Cardiac fibroblast (primary cell): Measurements from ENCODE around the gene MLH3.

Experiments
- DNase-seq, 2 donors: peaks; one replicate each; pipeline versions ENCODE4 v3.0.0 to v3.0.0-alpha.2; 2010; ENCODE audit warnings: low read depth in 2 of 2
- H3K4me3 ChIP-seq, 2 donors: replicated peaks in 1 of 2; 1 replicate in 1 of 2; 2 replicates in 1 of 2; pipeline ENCODE4 v1.5.1; 2011; ENCODE audit warnings: low read depth in 2 of 2, low read length in 2 of 2, mild to moderate bottlenecking in 2 of 2, moderate library complexity in 1 of 2
- TF ChIP-seq, protein P1 (sequence below): IDR thresholded peaks from one replicate; pipeline ENCODE4 v1.5.1; 2011; ENCODE audit warnings: low read depth, mild to moderate bottlenecking, low read length, inconsistent platforms

The MLH3 gene

DNA sequence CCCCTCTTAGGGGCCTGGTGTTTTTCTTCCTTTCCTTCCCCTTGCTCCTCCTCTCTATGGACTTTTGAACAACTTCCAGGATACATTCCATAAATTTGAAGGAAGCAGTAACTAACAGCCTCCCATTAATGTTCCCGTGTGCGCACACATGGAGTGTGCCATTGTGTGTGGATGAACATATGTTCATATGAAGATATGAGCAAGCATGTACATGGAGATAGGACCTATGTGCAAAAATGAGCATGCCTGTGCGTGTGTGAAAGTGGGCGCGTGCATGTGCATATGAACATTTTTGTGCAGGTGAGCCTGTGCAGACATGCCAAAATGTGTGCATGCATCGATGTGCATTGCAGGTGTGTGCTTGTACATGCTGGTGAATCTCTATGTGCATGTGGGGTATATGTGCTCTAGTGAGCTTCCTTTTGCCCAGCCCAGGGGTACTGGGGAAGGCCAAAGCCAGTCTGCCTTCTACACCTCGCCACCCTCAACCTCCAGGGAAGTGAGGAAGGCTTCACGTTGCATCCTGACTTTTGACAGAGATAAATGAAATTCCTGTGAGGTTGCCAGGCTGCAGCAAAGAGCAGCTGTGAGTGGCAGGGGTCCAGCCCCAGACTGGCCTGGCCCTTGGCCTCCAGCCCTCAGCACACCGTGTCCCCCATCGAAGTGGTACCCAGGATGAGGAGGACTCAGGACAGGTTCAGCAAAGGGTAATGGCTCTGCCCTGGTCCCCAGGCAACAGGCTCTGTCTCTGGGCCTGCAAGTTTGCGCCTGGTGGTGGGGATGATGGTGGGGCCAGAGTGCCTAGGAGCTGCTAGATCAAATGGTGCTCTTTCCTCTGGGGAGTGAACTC lies 74.8 kb downstream of the MLH3 start:
- H3K4me3 ChIP-seq = no peak overlapping the region
- TF ChIP-seq, protein P1, sequence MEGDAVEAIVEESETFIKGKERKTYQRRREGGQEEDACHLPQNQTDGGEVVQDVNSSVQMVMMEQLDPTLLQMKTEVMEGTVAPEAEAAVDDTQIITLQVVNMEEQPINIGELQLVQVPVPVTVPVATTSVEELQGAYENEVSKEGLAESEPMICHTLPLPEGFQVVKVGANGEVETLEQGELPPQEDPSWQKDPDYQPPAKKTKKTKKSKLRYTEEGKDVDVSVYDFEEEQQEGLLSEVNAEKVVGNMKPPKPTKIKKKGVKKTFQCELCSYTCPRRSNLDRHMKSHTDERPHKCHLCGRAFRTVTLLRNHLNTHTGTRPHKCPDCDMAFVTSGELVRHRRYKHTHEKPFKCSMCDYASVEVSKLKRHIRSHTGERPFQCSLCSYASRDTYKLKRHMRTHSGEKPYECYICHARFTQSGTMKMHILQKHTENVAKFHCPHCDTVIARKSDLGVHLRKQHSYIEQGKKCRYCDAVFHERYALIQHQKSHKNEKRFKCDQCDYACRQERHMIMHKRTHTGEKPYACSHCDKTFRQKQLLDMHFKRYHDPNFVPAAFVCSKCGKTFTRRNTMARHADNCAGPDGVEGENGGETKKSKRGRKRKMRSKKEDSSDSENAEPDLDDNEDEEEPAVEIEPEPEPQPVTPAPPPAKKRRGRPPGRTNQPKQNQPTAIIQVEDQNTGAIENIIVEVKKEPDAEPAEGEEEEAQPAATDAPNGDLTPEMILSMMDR = no peak
- DNase-seq = no peak

DNA sequence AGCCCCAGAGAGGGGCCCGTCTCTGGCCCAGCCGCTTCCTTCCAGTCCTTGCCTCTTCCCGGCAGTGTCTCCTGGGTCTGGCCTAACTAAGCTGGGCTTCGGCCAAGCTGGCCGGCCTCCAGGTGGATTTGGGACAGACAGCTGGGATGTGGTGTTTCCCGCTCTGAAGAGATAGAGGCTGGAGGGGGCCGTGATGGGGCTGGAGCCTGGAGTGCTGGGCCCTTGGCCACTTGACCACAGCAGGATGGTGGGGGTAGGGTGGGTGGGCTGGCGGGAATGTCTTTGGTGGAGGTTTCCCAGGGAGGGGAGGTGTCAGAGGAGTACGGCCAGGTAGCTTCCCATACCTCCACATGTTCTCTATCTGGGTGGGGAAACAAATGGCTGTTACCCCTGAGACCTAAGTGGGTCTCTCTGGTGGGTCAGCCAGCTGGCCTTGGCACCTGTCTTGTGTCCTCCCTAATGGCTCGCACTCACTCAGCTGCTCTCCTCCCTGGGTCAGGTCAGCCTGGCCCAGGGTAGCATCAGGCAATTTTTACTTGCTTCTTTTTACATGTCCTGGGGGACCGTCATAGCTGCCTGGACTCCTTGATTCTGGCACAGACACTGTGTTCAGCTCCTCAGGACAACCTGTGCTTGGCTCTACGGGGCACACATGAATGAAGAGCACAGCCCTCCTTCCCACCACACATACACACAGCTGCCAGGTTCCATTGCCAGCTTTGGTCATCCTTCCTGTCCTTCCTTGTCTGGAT lies 76.0 kb downstream of the MLH3 start:
- DNase-seq = peak; percentile 34 to 71
- TF ChIP-seq, protein P1 = no peak
- H3K4me3 ChIP-seq = no peak overlapping the region

DNA sequence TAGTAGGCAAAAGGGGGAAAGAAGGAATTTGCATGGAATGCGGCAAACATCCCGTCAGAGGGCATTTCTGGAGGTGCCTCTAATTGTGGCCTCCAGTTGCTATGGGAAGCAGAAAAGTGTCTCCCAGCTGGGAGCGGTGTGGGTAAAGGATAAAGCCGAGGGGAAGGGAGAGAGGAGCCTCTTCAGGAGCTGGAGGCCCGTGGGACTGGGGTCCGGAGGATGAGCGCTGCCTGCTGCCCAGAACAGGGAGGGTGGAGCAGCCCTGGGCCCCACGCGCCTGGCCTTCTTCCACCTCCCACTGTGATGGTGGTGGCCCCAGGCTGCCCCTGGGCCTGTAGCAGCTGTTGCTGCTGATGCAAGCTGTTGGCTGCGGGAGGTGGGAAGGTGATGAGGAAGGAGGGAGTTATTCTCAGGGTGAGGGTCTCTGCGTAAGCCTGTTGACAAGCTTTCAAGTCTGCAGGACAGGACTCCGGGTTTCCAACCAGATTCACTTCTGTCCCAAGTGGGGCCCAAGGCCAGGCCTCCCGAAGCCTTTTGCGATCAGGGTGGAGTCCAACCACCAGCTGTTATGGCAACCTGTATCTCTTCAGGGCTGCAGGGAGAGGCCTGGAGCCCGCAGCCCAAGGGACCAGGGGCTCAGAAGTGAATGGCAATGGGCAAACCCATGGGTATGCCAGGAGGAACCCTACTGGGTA lies 76.8 kb downstream of the MLH3 start:
- TF ChIP-seq, protein P1 = no peak
- no peak overlapping the region for H3K4me3 ChIP-seq
- peak in 1 of 2 donors; percentile 29 for DNase-seq

DNA sequence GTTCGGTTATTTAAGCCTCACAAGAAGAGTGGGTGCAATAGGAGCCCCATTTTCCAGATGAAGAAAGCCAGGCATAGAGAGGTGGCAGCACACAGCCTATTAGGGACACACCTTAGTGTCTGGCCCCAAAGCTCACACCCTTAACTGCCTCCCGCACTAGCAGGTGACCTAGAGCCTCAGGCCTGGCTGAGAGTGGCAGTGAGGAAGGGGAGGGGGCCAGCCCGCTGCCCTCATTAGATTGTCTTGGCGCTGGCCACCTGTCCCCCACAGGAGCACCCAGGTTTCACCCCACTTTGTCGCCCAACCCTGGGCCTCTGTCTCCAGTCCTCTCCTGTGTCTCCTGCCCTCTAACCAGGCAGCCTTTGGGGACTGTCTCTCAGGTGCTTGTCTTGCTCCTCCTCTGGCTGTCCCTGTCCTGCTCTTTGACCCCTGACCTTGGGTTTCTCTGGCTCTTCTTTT lies 77.3 kb downstream of the MLH3 start:
- no peak for DNase-seq
- TF ChIP-seq, protein P1 = no peak
- H3K4me3 ChIP-seq = no peak overlapping the region

DNA sequence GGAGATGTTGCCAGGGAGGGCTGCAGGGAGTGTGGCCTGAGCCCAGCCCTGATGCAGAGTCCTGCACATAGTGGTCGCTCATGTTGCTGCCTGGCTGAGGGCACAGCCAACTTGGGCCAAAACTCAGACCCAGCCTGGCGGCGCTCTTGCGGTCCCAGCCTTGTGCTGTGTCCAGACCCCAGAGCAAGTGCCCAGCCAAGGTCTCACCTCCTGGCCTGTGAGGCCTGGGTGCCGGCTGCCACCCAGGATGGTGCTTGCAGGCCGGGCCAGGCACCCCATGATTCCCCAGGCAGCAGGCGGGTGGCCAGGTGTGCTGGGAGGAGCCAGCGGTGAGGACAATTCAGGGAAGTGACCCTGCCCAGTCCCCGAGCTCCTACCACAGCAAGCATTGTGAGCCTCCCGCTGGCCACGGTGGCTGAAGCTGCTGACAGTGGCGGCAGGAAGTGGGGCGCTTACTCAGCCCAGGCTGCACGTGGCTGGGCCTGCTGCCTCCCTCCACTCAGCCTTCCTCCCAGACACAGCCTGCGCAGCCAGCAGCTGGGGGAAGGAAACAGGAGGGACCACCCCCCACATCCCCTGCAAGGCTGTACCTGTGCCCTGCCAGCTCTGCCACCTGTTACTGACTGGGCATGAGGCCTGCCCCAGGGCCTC lies 78.1 kb downstream of the MLH3 start:
- DNase-seq = peak; percentile 38 to 66
- TF ChIP-seq, protein P1 = no peak
- no peak overlapping the region for H3K4me3 ChIP-seq

DNA sequence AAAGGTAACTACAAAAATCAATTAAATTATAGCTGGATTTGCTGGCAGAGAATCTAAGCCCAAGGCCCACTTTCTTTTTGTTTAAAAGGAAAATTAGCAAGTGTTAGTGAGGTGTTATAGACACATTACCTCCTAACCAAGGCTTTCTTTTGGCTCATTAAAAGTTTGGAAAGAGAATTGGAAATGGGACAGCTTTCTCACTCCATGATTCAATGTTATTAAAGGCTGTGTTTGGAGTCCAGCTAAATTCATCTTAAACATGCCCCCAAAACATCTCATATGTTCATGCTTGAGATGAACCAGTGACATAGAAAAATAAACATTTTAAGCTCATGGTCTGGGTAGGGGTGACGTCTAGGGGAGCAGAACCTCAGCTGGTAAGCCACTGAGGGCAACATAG lies 82.5 kb downstream of the MLH3 start:
- TF ChIP-seq, protein P1 = no peak
- no peak overlapping the region for H3K4me3 ChIP-seq
- DNase-seq = no peak
